AG04450 (cell line): Measurements from ENCODE around the gene CPNE5. TPM values are rescaled to one million over a fixed set of nuclear protein-coding genes. Genes with fewer than 3 reads are reported as not detected.

Source experiments
- CTCF ChIA-PET: fragments of 300-600, 350-600 bp; formaldehyde crosslinking; extraction: SDS; loops from one replicate; lab custom pipeline; 2022; ENCODE audit warnings: antibody characterized with exemption, inconsistent platforms; lab: Charles Lee
- POLR2A ChIA-PET: fragments of 350-600 bp; formaldehyde crosslinking; extraction: SDS; loops from one replicate; lab custom pipeline; 2021; ENCODE audit warnings: antibody characterized with exemption, inconsistent platforms; lab: Yijun Ruan, JAX
- DNase-seq: peaks from one replicate; pipeline ENCODE4 v3.0.0-alpha.2; 2011; ENCODE audit warnings: low read depth, low spot score
- H3K27ac ChIP-seq: one replicate; pipeline ENCODE4 v1.5.1; 2012; ENCODE audit warnings: low read depth, low read length, control low read depth
- H3K27me3 ChIP-seq: one replicate; pipeline ENCODE4 v1.6.0; 2012; ENCODE audit warnings: low read length; ENCODE audit not compliant: control insufficient read depth, insufficient read depth
- H3K4me3 ChIP-seq: 2 replicates; pipeline ENCODE4 v1.5.1; 2011; ENCODE audit warnings: mild to moderate bottlenecking, low read depth, low read length, control low read depth
- H3K9me3 ChIP-seq: 2 replicates; pipeline ENCODE4 v1.5.1; 2012; ENCODE audit warnings: low read length; ENCODE audit not compliant: control insufficient read depth, insufficient read depth
- polyA plus RNA-seq: library from polyadenylated mRNA; depleted of rRNA; stranded (reverse); fragments of >200 nt; gene quantifications from 2 replicates; pipeline ENCODE4 v1.2.3, GENCODE V29; 2011
- TF ChIP-seq, protein P1 (sequence below): IDR thresholded peaks from 2 replicates; pipeline ENCODE4 v1.5.1; 2011; ENCODE audit warnings: low read depth, low read length, control low read depth, inconsistent platforms

CPNE5 gene
- polyA plus RNA-seq, 1 experiment, result 0.10 TPM

DNA sequence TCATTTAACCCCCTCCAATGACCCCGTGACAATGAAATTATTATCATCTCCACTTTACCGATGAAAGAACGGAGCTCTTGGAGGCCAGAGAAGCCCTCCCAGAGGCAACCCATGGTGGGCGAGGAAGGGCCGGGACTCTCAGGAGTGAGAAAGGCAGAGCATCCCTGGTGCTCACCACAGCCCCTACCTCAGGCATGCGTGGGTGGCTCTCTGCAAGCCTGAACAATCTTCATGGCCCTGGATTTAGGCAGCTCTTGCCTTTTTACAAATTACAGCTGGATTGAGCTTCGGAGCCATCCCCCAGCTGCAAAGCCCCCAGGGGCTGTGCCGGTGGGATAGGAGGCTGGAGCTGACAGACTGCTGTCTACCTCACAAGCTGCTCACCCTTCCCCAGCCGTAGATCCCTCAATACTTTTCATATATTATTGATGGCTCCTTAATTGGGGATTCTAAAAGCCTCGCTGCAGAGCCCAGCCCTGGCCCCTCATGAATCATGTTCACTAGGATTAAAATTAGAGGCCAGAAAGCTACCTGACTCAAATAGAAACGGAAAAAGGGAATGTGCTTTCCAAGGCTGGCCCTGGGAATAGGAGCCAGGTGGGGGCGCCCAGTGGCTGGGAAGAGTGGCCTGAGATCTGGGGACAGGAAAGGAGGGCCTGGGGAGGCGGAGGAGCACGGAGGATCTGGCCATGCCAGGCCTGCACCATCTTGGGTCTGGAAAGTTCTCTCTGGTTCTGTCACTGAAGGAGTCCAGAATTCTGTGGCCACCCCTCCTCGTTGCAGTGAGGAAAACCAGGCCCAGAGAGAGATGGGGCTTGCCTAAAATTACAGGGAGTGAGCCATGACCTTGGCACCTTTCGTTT is 29.1 kb downstream of the CPNE5 start:
- Histone ChIP-seq H3K9me3 (no peaks in the 10 kb centered on the region), H3K27ac (no peak overlapping the region), H3K27me3 (peaks cover 27% of the 10 kb centered on the region), H3K4me3 (no peak overlapping the region)
- ChIA-PET CTCF (interaction anchor here (0.5 to 1.3 kb wide), 5 partner anchors 41 to 600 kb away, joined by 3 to 4 read pairs (median 3); partner anchors contain the start of gene C6orf89), POLR2A (no interaction called here)
- TF ChIP-seq, protein P1, sequence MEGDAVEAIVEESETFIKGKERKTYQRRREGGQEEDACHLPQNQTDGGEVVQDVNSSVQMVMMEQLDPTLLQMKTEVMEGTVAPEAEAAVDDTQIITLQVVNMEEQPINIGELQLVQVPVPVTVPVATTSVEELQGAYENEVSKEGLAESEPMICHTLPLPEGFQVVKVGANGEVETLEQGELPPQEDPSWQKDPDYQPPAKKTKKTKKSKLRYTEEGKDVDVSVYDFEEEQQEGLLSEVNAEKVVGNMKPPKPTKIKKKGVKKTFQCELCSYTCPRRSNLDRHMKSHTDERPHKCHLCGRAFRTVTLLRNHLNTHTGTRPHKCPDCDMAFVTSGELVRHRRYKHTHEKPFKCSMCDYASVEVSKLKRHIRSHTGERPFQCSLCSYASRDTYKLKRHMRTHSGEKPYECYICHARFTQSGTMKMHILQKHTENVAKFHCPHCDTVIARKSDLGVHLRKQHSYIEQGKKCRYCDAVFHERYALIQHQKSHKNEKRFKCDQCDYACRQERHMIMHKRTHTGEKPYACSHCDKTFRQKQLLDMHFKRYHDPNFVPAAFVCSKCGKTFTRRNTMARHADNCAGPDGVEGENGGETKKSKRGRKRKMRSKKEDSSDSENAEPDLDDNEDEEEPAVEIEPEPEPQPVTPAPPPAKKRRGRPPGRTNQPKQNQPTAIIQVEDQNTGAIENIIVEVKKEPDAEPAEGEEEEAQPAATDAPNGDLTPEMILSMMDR, result no peak; the same call in 1 of the 2 replicates
- no peak for DNase-seq

GRCh38 chr6:36809156-36809555 is 30.1 kb downstream of the CPNE5 start:
- H3K27me3 ChIP-seq, result peaks cover 36% of the 10 kb centered on the region
- no peaks in the 10 kb centered on the region for H3K9me3 ChIP-seq
- ChIA-PET POLR2A (no interaction called here), CTCF (interaction anchor here (1.2 kb wide), 1 partner anchor 43 kb away, joined by 3 read pairs; no protein-coding TSS in a partner anchor)
- H3K4me3 ChIP-seq, result no peak overlapping the region
- no peak for DNase-seq
- TF ChIP-seq, protein P1, result no peak
- H3K27ac ChIP-seq, result no peak overlapping the region

DNA sequence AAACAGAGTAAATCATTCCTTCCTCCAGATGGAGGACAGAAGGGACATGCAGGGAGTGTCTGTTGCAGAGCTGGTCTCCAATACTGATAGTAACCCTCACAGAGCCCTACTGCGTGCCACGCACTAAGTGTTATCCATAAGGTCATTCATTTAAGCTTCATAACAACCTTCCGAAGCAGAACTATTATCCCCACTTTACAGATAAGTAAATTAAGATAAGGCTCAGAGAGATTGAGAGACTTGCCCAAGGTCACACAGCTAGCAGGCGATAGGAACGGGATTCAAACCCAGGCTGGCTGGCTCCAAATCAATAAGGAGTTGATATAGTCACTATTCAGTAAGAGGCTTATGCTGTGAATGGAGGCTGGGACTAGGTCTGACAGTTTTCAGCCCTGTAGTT is 30.6 kb downstream of the CPNE5 start:
- TF ChIP-seq, protein P1, result no peak
- Histone ChIP-seq H3K9me3 (no peaks in the 10 kb centered on the region), H3K27ac (no peak overlapping the region), H3K4me3 (no peak overlapping the region), H3K27me3 (peaks cover 36% of the 10 kb centered on the region)
- DNase-seq, result no peak
- ChIA-PET CTCF (interaction anchor here (1.2 kb wide), 1 partner anchor 42 kb away, joined by 3 read pairs; no protein-coding TSS in a partner anchor), POLR2A (no interaction called here)

DNA sequence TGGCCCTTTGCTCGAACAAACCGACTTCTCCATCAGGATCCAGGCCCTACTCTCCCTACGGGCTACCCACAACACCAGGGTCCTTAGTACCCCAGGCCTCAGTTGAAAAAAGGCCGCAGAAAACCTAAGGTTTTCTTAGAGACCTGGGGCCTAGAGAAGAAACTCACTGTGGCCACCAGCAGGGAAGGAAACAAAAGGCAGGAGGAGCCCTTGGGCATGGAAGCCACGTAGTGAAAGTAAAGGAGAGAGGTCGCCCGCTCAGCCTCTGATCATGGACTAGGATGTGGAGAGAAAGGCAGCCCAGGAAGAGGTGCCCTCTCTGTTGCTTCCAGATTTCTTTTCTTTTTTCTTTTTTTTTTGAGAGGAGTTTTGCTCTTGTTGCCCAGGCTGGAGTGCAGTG is 31.5 kb downstream of the CPNE5 start:
- no peak for DNase-seq
- CTCF ChIA-PET, result no interaction called here
- no peaks in the 10 kb centered on the region for H3K9me3 ChIP-seq
- peaks cover 42% of the 10 kb centered on the region for H3K27me3 ChIP-seq
- POLR2A ChIA-PET, result no interaction called here
- H3K27ac ChIP-seq, result no peak overlapping the region
- no peak overlapping the region for H3K4me3 ChIP-seq
- TF ChIP-seq, protein P1, result no peak

DNA sequence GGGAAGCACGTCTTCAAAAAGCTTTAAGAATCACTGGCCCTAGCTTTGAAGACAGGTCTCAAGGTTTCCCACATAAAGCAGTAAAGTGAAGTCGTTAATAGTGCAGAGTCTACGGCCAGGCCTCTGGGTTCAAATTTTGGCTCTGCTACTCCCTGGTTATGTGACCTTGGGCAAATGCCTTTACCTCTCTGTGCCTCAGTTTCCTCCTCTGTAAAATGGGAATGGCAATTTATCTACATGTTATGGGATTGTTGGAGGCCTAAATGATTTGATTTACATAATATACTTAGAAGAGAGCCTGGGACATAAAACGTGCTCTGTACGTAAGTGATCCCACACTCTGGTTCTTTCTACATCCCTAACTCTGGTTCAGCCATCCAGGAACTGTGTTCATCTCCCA is 32.1 kb downstream of the CPNE5 start:
- Histone ChIP-seq H3K9me3 (no peaks in the 10 kb centered on the region), H3K4me3 (no peak overlapping the region), H3K27me3 (peaks cover 42% of the 10 kb centered on the region), H3K27ac (no peak overlapping the region)
- POLR2A ChIA-PET, result no interaction called here
- TF ChIP-seq, protein P1, result no peak
- CTCF ChIA-PET, result no interaction called here
- DNase-seq, result no peak
